Measurements from ENCODE around the gene EIF4ENIF1.
"Not testable (repeated sequence)": the region's sequence is repeated elsewhere in the genome, so short reads cannot be mapped to it uniquely, and the experiment has no call there.

EIF4ENIF1 gene

DNA sequence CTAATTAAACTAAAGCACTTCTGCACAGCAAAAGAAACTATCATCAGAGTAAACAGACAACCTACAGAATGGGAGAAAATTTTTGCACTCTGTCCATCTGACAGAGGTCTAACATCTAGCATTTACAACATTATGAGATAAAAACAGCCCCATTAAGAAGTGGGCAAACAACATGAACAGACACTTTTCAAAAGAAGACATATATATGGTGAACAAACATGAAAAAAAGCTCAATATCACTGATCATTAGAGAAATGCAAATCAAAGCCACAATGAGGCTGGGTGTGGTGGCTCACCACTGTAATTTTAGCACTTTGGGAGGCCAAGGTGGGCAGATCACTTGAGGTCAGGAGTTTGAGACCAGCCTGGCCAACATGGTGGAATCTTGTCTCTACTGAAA, 17.9 kb upstream of the EIF4ENIF1 start:
- H2BK5ac ChIP-seq (ENCODE audit: low read length); H2BK120ac ChIP-seq (ENCODE audit: low read depth, low read length); H2BK15ac ChIP-seq (ENCODE audit: low read length); DNase-seq (ENCODE audit: low spot score); H2AFZ ChIP-seq (ENCODE audit: low read length); H3K4me3 ChIP-seq (ENCODE audit: low read length in 2 of 2); H3K9ac ChIP-seq (ENCODE audit: low read depth, low read length, poor library complexity); H3K14ac ChIP-seq (ENCODE audit: low read length); H3K27ac ChIP-seq (replicated peaks; ENCODE audit: low read length); H2AK5ac ChIP-seq (ENCODE audit: low read depth, low read length); H3K4ac ChIP-seq (ENCODE audit: low read length); H4K8ac ChIP-seq (ENCODE audit: low read depth, low read length); H3K4me2 ChIP-seq (ENCODE audit: insufficient read depth, low read length, poor library complexity, severe bottlenecking); H3K79me1 ChIP-seq (ENCODE audit: low read depth, low read length); H4K91ac ChIP-seq (ENCODE audit: low read depth, low read length, poor library complexity); H3K4me1 ChIP-seq (ENCODE audit: control insufficient read depth in 2 of 2, insufficient read depth in 1 of 2, low read depth in 1 of 2, low read length in 2 of 2); H3K18ac ChIP-seq (ENCODE audit: low read length); H3K23ac ChIP-seq (ENCODE audit: low read depth, low read length, poor library complexity); H2BK12ac ChIP-seq (ENCODE audit: low read length); H3K27me3 ChIP-seq (ENCODE audit: control insufficient read depth in 3 of 3, insufficient read depth in 3 of 3, low read depth in 1 of 3, low read length in 3 of 3): not testable (repeated sequence)
- H3K9me3 ChIP-seq (replicated peaks in 1 of 2; ENCODE audit: control insufficient read depth in 2 of 2, insufficient read depth in 1 of 2, low read depth in 1 of 2, low read length in 2 of 2), result peaks cover 0 to 11% of the 10 kb centered on the region in 2 donors
- H3K36me3 ChIP-seq (replicated peaks in 1 of 2; ENCODE audit: control insufficient read depth in 2 of 2, insufficient read depth in 2 of 2, low read length in 2 of 2), result peaks cover 4 to 38% of the 10 kb centered on the region in 2 donors

DNA sequence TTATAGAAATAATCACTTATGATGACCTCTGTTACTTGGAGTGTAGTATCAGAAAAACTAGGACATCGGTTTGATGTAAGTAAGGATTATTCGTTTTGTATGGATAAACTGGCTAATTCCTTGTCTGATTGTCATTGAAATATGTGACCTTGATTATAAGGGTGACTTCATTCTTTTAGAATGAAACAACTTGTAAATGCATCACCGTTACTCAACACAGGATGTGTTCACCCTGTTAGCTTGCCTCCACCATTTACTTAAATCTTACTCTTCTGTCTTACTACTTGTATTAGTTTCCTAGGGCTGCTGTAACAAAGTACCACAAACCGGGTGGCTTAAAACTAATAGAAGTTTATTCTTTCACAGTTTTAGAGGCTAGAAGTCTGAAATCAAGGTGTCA, 14.6 kb upstream of the EIF4ENIF1 start:
- Histone ChIP-seq H3K14ac (ENCODE audit: low read length) (no peak overlapping the region), H4K8ac (ENCODE audit: low read depth, low read length) (no peak overlapping the region), H2AFZ (ENCODE audit: low read length) (no peak overlapping the region), H2BK120ac (ENCODE audit: low read depth, low read length) (no peak overlapping the region), H3K4me3 (ENCODE audit: low read length in 2 of 2) (no peak overlapping the region), H3K4ac (ENCODE audit: low read length) (no peak overlapping the region), H2BK5ac (ENCODE audit: low read length) (no peak overlapping the region), H2AK5ac (ENCODE audit: low read depth, low read length) (no peak overlapping the region), H4K91ac (ENCODE audit: low read depth, low read length, poor library complexity) (no peak overlapping the region), H2BK15ac (ENCODE audit: low read length) (no peak overlapping the region), H3K9me3 (replicated peaks in 1 of 2; ENCODE audit: control insufficient read depth in 2 of 2, insufficient read depth in 1 of 2, low read depth in 1 of 2, low read length in 2 of 2) (peaks cover 0 to 11% of the 10 kb centered on the region in 2 donors), H2BK12ac (ENCODE audit: low read length) (no peak overlapping the region), H3K27ac (replicated peaks; ENCODE audit: low read length) (no peak overlapping the region), H3K79me1 (ENCODE audit: low read depth, low read length) (no peaks in the 10 kb centered on the region), H3K4me1 (ENCODE audit: control insufficient read depth in 2 of 2, insufficient read depth in 1 of 2, low read depth in 1 of 2, low read length in 2 of 2) (no peaks in the 10 kb centered on the region), H3K23ac (ENCODE audit: low read depth, low read length, poor library complexity) (no peak overlapping the region), H3K18ac (ENCODE audit: low read length) (no peak overlapping the region), H3K27me3 (ENCODE audit: control insufficient read depth in 3 of 3, insufficient read depth in 3 of 3, low read depth in 1 of 3, low read length in 3 of 3) (no peaks in the 10 kb centered on the region), H3K4me2 (ENCODE audit: insufficient read depth, low read length, poor library complexity, severe bottlenecking) (no peak overlapping the region), H3K9ac (ENCODE audit: low read depth, low read length, poor library complexity) (no peak overlapping the region), H3K36me3 (replicated peaks in 1 of 2; ENCODE audit: control insufficient read depth in 2 of 2, insufficient read depth in 2 of 2, low read length in 2 of 2) (peaks cover 4 to 33% of the 10 kb centered on the region in 2 donors)
- WGBS, 2 donors (ENCODE audit: extremely low coverage in 2 of 2, insufficient read length in 2 of 2, insufficient replicate concordance in 1 of 2), result no CpG with 5 or more reads among the region's 4 CpGs
- no peak for DNase-seq (ENCODE audit: low spot score)

DNA sequence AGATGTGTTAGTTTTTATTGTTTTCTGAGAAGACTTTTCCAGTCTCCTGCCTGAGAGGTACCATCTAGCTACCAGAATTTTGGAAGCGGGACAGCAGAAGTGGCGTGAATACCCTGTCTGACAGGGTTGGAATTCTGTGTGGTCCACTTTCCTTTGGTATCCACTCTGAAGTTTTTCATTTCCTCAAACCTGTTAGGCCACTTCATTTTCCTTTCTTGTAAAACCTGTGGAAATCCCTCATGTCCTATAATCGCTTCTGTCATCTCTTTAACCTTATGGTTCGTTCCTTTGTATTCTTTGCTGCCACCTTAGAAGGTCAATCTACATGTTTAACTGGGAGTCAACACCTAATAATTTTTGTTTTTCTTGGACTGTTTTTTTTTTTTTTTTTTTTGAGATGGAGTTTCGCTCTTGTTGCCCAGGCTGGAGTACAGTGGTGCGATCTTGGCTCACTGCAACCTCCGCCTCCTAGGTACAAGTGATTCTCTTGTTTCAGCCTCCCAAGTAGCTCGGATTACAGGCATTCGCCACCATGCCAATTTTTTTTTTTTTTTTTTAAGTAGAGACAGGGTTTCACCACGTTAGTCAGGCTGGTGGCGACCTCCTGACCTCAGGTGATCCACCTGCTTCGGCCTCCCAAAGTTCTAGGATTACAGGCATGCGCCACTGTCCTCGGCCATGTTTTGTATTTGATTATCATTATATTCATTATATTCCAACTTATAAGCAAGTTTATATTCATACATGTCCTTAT, 13.7 kb upstream of the EIF4ENIF1 start:
- no peak overlapping the region for H2BK120ac ChIP-seq (ENCODE audit: low read depth, low read length)
- H2BK15ac ChIP-seq (ENCODE audit: low read length), result no peak overlapping the region
- peaks cover 0 to 28% of the 10 kb centered on the region in 2 donors for H3K36me3 ChIP-seq (replicated peaks in 1 of 2; ENCODE audit: control insufficient read depth in 2 of 2, insufficient read depth in 2 of 2, low read length in 2 of 2)
- no peaks in the 10 kb centered on the region for H3K4me1 ChIP-seq (ENCODE audit: control insufficient read depth in 2 of 2, insufficient read depth in 1 of 2, low read depth in 1 of 2, low read length in 2 of 2)
- DNase-seq (ENCODE audit: low spot score), result no peak
- no peak overlapping the region for H4K8ac ChIP-seq (ENCODE audit: low read depth, low read length)
- no peak overlapping the region for H3K4me2 ChIP-seq (ENCODE audit: insufficient read depth, low read length, poor library complexity, severe bottlenecking)
- no peak overlapping the region for H3K18ac ChIP-seq (ENCODE audit: low read length)
- no peak overlapping the region for H3K9ac ChIP-seq (ENCODE audit: low read depth, low read length, poor library complexity)
- no peak overlapping the region for H2BK5ac ChIP-seq (ENCODE audit: low read length)
- H3K79me1 ChIP-seq (ENCODE audit: low read depth, low read length), result peaks cover 1% of the 10 kb centered on the region
- H3K27ac ChIP-seq (replicated peaks; ENCODE audit: low read length), result no peak overlapping the region
- no peak overlapping the region for H2AFZ ChIP-seq (ENCODE audit: low read length)
- H3K14ac ChIP-seq (ENCODE audit: low read length), result no peak overlapping the region
- no peak overlapping the region for H3K4ac ChIP-seq (ENCODE audit: low read length)
- no CpG with 5 or more reads among the region's 14 CpGs for WGBS, 2 donors (ENCODE audit: extremely low coverage in 2 of 2, insufficient read length in 2 of 2, insufficient replicate concordance in 1 of 2)
- no peak overlapping the region for H3K4me3 ChIP-seq (ENCODE audit: low read length in 2 of 2)
- H3K27me3 ChIP-seq (ENCODE audit: control insufficient read depth in 3 of 3, insufficient read depth in 3 of 3, low read depth in 1 of 3, low read length in 3 of 3), result no peaks in the 10 kb centered on the region
- H3K23ac ChIP-seq (ENCODE audit: low read depth, low read length, poor library complexity), result no peak overlapping the region
- peaks cover 0 to 8% of the 10 kb centered on the region in 2 donors for H3K9me3 ChIP-seq (replicated peaks in 1 of 2; ENCODE audit: control insufficient read depth in 2 of 2, insufficient read depth in 1 of 2, low read depth in 1 of 2, low read length in 2 of 2)
- no peak overlapping the region for H2AK5ac ChIP-seq (ENCODE audit: low read depth, low read length)
- no peak overlapping the region for H4K91ac ChIP-seq (ENCODE audit: low read depth, low read length, poor library complexity)
- H2BK12ac ChIP-seq (ENCODE audit: low read length), result no peak overlapping the region

DNA sequence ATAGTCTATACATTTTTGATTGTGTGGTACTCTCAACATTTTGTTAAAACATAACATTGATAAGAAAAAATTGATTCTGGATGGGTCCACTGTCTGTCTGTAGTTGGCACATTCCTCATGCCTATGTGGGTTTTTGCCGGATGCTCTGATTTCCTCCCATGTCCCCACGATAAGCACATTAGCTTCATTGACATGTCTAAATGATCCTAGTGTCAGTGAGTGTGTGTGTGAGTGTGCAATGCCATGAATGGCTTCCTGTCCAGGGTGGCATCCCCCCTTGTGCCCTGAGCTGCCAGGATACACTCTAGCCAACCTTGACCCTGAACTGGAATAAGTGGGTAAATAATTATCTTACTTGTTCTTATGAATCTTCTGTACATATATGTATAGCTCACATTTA, 12.1 kb upstream of the EIF4ENIF1 start:
- Histone ChIP-seq H2BK15ac (ENCODE audit: low read length) (no peak overlapping the region), H2BK120ac (ENCODE audit: low read depth, low read length) (no peak overlapping the region), H3K27me3 (ENCODE audit: control insufficient read depth in 3 of 3, insufficient read depth in 3 of 3, low read depth in 1 of 3, low read length in 3 of 3) (no peaks in the 10 kb centered on the region), H3K9ac (ENCODE audit: low read depth, low read length, poor library complexity) (no peak overlapping the region), H2AFZ (ENCODE audit: low read length) (no peak overlapping the region), H3K14ac (ENCODE audit: low read length) (no peak overlapping the region), H4K91ac (ENCODE audit: low read depth, low read length, poor library complexity) (no peak overlapping the region), H3K79me1 (ENCODE audit: low read depth, low read length) (peaks cover 1% of the 10 kb centered on the region), H3K9me3 (replicated peaks in 1 of 2; ENCODE audit: control insufficient read depth in 2 of 2, insufficient read depth in 1 of 2, low read depth in 1 of 2, low read length in 2 of 2) (peaks cover 3 to 10% of the 10 kb centered on the region in 2 donors), H3K18ac (ENCODE audit: low read length) (no peak overlapping the region), H3K4me2 (ENCODE audit: insufficient read depth, low read length, poor library complexity, severe bottlenecking) (no peak overlapping the region), H3K4me3 (ENCODE audit: low read length in 2 of 2) (no peak overlapping the region), H3K4ac (ENCODE audit: low read length) (no peak overlapping the region), H2BK5ac (ENCODE audit: low read length) (no peak overlapping the region), H3K36me3 (replicated peaks in 1 of 2; ENCODE audit: control insufficient read depth in 2 of 2, insufficient read depth in 2 of 2, low read length in 2 of 2) (peaks cover 0 to 25% of the 10 kb centered on the region in 2 donors), H2BK12ac (ENCODE audit: low read length) (no peak overlapping the region), H4K8ac (ENCODE audit: low read depth, low read length) (no peak overlapping the region), H2AK5ac (ENCODE audit: low read depth, low read length) (no peak overlapping the region), H3K4me1 (ENCODE audit: control insufficient read depth in 2 of 2, insufficient read depth in 1 of 2, low read depth in 1 of 2, low read length in 2 of 2) (no peaks in the 10 kb centered on the region), H3K27ac (replicated peaks; ENCODE audit: low read length) (no peak overlapping the region), H3K23ac (ENCODE audit: low read depth, low read length, poor library complexity) (no peak overlapping the region)
- no CpG with 5 or more reads among the region's 2 CpGs for WGBS, 2 donors (ENCODE audit: extremely low coverage in 2 of 2, insufficient read length in 2 of 2, insufficient replicate concordance in 1 of 2)
- DNase-seq (ENCODE audit: low spot score), result no peak

Data from neuronal stem cell (in vitro differentiated cells).